HCT116 (cell line): ENCODE measurements around the gene STAP2.

Experiments used
- YY1 ChIP-seq: IDR thresholded peaks from 2 replicates; pipeline ENCODE4 v1.6.1; 2011; ENCODE audit warnings: low read length, low read depth, moderate library complexity, mild to moderate bottlenecking; ENCODE audit not compliant: insufficient replicate concordance; ENCODE audit errors: extremely low read depth
- ZNF274 ChIP-seq: fragments of 200-500 bp; sonication (Bioruptor generic); IDR thresholded peaks from 2 replicates; pipeline ENCODE4 v1.6.1; 2014; ENCODE audit warnings: mild to moderate bottlenecking, low read depth, low read length, inconsistent platforms
- TF ChIP-seq, protein P1 (sequence below), 3 experiments: fragments of 200-600 bp in 1 of 3; sonication (generic) in 1 of 3; IDR thresholded peaks in 2 of 3; conservative IDR thresholded peaks in 1 of 3; 2 replicates each; pipeline ENCODE4 v1.5.1; 2012 to 2017; ENCODE audit warnings: low read depth in 2 of 3, low read length in 2 of 3, antibody characterized with exemption in 1 of 3, borderline replicate concordance in 1 of 3, control low read depth in 1 of 3, mild to moderate bottlenecking in 1 of 3, mixed read lengths in 1 of 3, mixed run types in 1 of 3, moderate library complexity in 1 of 3; ENCODE audit not compliant: insufficient read depth in 1 of 3
- TF ChIP-seq, protein P2 (sequence below): IDR thresholded peaks from 2 replicates; pipeline ENCODE4 v1.6.1; 2012; ENCODE audit warnings: low read depth

DNA sequence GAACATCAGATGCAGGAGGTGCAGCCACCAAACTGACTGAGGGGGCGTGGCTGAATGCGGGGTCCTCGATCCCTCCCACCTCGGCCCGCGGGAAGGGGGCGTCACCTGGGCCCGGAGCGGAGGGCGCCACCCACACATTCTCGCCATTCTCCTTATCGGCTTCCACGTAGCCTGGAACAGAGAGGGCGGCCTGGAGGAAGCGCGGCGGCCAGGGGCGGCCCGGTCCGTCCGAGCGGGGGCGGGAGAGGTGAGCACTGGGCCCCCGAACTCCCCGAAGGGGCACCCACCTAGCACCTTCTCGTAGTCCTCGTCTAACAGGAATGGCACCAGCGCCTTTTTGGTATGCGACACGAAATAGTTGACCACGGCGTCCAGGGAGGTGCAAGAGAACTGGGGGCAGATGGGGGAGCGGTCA lies 11.8 kb downstream of the STAP2 start:
- TF ChIP-seq, protein P1, sequence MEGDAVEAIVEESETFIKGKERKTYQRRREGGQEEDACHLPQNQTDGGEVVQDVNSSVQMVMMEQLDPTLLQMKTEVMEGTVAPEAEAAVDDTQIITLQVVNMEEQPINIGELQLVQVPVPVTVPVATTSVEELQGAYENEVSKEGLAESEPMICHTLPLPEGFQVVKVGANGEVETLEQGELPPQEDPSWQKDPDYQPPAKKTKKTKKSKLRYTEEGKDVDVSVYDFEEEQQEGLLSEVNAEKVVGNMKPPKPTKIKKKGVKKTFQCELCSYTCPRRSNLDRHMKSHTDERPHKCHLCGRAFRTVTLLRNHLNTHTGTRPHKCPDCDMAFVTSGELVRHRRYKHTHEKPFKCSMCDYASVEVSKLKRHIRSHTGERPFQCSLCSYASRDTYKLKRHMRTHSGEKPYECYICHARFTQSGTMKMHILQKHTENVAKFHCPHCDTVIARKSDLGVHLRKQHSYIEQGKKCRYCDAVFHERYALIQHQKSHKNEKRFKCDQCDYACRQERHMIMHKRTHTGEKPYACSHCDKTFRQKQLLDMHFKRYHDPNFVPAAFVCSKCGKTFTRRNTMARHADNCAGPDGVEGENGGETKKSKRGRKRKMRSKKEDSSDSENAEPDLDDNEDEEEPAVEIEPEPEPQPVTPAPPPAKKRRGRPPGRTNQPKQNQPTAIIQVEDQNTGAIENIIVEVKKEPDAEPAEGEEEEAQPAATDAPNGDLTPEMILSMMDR (IDR thresholded peaks at IDR 0.05 in 2 of 3, conservative IDR thresholded peaks at IDR 0.05 in 1 of 3; ENCODE audit: borderline replicate concordance in 1 of 3, insufficient read depth in 1 of 3, low read depth in 2 of 3, low read length in 2 of 3), result no peak
- TF ChIP-seq YY1, result no peak
- TF ChIP-seq ZNF274, result no peak
- TF ChIP-seq, protein P2, sequence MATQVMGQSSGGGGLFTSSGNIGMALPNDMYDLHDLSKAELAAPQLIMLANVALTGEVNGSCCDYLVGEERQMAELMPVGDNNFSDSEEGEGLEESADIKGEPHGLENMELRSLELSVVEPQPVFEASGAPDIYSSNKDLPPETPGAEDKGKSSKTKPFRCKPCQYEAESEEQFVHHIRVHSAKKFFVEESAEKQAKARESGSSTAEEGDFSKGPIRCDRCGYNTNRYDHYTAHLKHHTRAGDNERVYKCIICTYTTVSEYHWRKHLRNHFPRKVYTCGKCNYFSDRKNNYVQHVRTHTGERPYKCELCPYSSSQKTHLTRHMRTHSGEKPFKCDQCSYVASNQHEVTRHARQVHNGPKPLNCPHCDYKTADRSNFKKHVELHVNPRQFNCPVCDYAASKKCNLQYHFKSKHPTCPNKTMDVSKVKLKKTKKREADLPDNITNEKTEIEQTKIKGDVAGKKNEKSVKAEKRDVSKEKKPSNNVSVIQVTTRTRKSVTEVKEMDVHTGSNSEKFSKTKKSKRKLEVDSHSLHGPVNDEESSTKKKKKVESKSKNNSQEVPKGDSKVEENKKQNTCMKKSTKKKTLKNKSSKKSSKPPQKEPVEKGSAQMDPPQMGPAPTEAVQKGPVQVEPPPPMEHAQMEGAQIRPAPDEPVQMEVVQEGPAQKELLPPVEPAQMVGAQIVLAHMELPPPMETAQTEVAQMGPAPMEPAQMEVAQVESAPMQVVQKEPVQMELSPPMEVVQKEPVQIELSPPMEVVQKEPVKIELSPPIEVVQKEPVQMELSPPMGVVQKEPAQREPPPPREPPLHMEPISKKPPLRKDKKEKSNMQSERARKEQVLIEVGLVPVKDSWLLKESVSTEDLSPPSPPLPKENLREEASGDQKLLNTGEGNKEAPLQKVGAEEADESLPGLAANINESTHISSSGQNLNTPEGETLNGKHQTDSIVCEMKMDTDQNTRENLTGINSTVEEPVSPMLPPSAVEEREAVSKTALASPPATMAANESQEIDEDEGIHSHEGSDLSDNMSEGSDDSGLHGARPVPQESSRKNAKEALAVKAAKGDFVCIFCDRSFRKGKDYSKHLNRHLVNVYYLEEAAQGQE, result no peak
